T-helper 9 cell (primary cell): ENCODE results near the gene KIAA0930.

Experiments
- DNase-seq: peaks from one replicate; pipeline ENCODE4 v3.0.0-alpha.2; 2020

Gene KIAA0930

DNA sequence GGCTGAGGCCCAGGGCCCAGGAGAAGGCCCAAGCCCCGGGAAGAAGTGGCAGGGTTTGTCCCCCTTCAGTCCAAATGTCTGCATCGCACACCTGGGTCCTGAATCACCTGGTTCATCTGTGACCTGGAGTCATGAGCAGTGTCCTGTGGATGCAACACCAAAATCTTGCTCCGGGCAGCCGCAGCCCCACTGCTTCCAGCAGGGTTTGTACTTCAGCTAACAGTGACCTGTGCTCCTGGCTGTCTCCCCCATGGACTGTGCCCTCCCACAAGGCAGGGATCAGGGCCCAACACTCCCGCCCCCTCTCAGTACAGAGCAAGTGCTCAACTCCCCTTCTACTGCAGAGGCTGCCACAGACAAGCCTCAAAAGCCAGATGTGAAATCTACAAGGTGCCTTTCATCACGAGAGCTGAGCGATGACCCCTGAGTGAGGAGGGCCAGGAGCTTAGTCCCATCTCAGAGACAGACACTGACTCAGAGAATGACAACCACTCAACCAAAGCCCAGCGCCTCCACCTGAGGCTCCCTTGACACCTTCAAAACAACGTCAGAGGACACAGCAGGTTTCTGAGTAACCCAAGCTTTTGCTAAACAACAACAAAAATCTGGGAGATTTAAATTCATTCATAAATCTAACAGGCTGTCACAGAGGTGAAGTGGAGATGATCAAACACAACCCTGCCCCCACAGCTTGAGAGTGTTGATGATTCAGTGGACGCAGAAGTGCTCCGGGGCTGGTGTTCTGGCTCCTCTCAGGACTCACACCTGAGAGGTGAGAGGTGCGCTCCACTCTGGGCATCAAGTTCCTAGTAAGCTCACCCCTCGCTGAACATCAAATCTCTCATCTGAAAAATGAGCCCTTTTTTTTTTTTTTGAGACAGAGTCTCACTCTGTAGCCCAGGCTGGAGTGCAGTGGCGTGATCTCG lies 3.4 kb downstream of the KIAA0930 start:
- no peak for DNase-seq

DNA sequence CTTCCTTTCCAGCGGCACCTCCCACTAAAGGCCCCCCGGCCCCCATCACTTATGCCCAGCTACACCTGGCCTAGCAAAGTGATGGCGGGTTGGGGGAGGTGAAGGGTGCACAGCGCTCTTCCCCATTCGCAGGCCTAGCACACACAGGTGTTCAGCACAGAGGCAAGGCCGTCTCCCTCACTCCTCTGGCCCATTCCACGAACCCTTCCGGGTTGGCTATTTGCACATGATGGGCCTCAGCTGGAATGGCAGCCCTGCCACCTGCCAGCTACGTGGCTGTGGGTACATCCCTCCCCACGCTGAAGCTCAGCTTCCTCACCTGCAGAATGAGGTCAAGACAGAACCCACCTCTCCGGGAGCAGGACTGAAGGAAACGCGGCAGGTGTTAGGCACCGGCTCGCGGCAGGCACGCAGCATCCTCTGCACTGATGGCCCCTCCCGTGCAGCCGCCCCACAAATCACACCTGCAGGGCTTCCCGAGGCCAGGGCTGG lies 4.8 kb downstream of the KIAA0930 start:
- no peak for DNase-seq

DNA sequence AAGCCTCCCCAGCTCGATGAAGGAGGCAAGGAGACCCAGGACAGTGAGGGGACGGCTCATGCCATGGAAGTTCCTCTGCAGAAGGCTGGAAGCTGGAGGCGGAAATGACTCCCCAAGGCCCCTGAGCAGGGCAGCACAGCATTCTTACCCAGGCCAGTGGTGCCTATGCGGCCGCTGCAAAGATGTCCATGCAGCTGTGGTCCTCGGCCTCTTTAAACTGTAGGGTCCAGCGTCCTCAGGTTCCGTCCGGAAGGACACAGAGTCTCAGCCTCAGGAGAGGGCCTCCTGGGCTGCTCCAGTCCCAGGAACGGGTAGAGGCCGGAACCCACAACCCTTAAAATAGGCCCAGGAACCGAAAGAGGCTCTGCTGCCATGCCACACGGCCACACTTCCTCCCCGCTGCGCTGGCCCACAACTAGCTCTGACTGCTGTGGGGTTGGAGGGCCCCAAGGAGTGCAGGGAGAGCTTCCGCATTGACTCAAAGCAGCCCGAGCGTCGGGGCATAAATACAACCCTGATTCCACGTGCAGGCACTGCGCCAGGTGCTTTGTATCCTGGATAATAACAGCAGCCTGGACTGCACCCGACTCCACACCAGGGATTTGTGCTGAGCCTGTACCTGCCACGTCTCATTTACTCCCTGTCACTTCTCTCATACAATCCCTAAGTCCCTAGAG lies 5.5 kb downstream of the KIAA0930 start:
- DNase-seq = no peak

DNA sequence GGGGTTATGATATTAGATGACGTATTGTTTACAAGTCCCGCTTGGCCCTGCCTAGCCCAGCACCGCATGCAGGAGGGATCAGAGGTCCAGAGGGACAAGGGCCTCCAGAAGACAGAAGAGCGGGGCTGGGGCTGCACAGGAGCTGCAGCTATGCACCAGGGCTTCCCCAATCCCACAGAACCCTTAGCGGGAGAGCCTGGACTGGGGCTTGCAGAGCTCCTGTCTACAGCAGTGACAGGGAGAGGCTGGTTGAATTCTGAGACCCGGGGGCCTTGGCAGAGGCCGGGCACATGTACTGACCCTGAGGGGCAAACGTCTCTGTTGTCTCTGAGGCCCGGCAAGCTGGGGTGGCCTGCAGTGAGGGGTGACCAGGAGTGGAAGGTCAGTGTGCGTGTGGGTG lies 6.9 kb downstream of the KIAA0930 start:
- DNase-seq = no peak

DNA sequence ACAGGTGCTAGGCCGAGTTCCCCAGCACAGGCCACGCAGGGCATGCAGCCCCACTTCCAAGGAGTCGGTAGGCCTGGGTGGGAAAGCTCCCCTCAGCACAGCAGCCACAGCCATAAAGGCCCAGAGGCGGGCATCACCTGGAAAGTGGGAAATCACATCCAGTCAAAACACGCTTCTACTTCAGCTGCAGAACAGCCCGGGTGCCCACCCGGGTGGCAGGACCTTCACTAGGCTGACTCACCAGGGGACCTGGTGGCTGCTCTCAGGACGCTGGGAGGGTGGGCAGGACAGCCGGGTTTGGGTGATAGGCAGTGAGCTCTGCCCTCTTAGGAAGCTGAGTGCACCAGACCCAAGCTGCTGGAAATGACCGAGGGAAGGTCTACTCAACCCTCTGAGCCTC lies 7.3 kb downstream of the KIAA0930 start:
- no peak for DNase-seq

DNA sequence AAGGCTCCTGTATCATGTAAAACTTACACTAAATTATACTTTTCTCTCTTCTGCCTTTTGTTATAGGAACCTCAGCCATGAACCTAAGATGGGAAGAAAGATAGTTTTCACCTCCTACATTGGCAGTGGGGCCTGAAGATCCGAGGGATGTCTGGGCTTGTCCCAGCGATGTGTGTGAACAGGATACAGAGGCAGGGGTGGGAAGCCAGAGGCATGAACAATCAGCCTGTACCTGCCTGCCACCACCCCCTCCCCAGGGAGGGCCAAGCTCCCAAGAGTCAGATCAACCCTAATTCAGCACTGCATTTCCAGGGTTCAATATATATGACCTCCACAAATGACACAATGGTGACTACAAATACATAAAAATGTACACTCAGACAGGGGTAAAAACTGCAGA lies 9.4 kb downstream of the KIAA0930 start:
- no peak for DNase-seq

DNA sequence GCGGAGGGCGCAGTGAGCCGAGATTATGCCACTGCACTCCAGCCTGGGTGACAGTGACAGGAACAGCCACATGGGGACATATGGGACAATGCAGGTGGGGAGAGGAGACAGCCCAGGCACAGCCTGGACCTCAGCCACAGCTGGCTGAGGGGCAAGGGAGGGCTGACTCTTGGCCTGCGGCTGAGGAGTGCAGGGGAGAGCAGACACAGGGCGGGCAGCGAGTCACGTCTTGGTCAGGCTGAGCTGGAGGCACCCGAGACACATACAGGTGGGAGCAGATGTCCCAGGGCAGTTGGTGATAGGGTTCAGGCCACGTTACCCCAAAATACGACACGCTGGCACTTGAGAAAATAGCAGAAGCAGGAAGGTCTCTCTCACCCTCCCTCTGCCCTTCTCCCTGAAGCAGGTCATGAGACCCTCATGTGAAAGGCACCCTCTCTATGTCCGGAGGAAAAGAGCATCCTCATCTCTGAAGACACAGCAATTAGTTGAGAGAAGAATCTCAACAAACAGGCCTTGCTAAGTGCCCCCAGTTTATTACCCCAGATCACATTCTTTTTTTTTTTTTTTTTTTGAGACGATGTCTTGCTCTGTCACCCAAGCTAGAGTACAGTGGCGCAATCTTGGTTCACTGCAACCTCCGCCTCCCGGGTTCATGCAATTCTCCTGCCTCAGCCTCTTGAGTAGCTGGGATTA lies 10.5 kb downstream of the KIAA0930 start:
- DNase-seq = no peak

DNA sequence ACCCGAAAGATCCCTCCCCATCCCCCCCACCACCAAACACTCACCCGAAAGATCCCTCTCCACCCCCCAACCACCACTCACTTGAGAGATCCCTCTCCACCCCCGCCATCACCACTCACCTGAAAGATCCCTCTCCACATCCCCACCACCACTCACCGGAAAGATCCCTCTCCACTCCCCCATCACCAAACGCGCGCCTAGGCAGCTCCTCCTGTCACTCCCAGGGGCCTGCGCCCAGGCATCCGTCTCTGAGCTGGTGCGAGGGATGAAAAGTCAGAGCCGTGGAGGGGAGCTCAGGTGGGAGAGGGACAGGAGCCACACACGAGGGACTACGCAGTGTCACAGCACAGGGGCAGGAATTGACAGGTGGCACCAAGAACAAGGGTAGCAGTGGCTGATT lies 11.5 kb downstream of the KIAA0930 start:
- DNase-seq = no peak

DNA sequence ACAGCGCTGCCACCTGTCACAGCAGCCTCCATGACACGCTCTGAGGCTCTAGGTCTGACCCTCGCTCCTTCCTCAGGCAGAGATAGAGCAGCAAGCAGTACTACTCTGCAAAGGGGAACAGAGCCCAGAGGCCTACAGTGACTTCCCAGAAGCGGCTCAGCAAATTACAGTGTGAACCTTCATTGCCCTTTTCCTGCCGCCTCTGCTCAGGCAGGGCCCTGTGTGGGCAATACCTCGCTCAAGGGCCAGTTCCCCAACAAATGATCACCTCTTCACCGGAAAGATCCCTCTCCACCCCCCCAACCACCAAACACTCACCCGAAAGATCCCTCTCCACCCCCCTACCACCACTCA lies 12.3 kb downstream of the KIAA0930 start:
- no peak for DNase-seq

DNA sequence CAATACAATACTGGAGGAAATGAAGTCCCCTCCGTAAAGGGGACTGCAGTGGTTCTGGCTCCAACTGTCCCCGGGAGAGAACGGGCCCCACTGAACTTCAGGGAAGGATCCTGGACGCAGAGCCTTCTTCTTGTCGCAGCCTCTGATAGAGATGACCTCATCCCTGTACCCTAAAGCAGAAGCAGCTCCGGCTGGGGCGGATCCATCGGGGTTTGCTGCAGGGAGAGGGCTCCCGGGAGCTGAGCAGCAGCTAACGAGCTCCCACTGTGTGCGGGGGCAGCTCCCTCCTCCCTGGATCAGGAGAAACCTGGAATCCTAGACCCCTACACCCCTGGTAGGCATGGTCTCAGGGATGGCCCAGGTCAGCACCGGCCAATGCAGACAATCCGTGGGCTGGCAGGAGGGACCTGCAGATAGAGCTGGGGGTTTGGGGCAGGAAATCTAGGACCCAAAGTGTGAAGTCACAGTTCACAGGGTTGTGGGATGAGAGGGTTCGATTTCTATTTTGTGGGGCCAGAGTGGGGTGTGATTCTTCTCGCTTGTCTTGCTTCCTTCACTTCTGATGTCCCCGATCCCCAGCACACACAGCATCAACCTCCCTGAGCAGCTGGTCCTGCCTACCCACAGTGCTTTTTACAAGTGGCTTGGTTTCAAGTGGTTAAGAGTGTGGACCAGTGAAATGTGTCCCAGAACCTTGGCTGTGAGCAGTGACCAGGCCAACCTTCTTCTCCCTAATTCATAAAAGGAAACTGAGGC lies 12.9 kb downstream of the KIAA0930 start:
- DNase-seq = no peak

DNA sequence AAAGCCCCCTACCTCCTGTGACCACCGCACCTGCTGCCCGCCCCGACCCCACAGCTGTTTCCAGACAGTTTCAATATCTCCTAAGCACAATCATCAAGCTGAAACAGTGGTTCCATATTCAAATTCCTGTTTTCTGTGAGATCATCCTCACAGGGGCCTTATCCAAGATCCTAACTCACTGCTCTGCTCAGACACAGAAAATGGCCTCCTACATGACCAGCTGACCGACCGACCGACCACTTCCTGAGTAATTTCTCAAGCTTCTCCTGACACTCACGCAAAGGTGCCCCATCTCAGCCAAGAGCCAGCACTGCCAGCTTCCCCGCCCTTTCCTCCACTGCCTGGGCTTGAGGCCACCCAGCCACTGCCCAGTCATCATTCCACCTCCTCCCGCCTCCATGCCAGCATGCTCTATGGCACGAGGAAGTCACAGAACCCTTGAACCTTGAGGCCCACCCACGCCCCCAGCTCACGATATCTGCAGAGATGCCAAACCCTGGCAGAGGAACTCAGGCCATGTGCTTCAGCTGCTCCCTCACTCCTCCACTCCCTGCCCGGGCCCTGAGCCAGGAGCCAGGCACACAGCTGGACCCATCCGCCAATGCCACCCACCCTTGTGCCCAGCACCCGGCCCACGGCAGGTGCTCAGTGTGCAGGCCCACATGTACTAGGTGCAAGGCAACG lies 14.0 kb downstream of the KIAA0930 start:
- no peak for DNase-seq

DNA sequence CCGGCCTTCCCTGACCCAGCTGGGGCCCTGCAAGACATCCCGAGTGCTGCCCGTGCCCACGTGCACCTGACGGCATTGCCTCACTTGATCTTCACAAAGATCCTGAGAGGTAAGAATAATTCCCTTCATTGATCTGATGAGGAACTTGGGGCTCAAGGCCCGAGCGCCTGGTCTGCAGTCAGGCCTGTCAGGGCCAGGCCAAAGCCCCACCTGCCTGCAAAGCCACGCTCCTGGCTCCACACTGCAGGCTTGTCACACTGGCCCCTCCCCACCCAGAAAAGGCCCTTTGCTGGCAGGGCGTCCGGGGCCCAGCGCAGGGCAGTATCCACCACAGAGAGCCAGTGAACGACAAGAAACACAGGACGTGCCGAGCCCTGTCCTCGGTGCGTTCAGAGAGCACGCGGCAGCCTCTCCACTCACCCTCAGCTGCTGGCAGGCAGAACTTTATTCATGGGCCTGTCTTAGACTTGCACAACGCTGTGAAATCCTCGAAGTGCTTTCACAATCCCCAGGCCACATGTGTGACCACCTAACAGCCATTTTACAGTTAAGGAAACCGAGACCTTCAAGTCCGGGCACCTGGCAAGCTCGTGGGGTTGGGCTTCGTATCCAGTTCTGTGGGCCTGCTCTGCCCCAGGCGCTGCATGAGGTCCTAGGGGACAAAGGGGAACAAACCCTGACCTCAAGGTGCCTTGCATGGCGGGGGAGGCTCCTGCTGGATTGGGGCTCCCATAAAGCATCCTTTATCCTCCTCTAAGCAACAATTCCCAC lies 14.8 kb downstream of the KIAA0930 start:
- no peak for DNase-seq

DNA sequence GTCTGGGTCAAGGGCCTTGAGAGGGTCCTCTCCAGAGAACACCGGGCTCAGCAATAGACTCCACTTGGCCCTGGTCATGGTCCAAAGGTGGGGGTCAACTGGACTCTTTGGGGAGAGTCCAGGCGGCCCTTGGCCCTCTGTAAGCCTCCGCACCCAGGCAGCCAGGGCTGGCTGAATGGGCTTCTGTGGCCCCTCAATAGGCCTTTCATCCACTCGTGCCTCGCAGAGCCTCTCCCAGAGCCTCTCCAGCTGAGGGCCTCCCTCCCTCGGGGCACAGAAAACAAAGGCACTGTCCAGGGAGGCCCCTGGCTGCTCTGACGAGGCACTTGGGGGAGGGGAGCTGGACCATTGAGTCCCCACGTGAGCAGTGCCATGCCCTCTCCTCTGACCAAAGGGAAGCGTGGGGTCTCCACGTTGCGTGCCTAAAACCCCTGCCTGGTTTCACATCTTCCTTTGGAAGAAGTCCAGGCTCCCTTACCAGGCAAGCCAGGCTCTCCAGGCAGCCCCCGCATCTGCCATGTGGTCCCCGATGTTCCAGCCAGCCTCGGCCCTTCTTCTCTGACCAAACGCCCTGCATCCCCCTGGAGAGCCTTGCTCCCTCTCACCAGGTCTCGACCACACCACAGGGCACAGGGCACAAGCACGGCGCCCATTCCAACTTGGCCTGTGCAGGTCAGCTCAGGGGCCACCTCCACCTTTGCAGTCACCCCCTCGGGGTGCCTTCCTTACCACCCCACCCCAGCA lies 15.5 kb downstream of the KIAA0930 start:
- DNase-seq = no peak

DNA sequence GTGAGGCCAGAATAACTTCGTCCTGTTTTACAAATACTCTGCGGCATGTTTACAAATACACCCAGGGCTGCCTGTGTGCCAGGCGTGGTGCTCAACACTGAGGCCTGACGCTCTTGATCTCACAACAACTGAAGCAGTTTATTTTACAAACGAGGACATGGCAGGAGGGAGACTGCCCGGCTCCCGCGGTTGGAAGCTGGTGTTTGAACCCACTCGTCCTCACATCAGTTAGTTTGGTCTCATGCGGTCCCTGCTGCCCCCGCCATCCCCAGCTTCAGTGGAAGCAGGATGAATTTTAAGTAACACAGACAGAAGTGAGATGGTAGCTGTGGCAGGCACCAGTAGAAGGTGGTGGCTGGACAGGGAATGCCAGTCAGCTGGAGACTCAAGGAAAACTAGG lies 16.4 kb downstream of the KIAA0930 start:
- no peak for DNase-seq

DNA sequence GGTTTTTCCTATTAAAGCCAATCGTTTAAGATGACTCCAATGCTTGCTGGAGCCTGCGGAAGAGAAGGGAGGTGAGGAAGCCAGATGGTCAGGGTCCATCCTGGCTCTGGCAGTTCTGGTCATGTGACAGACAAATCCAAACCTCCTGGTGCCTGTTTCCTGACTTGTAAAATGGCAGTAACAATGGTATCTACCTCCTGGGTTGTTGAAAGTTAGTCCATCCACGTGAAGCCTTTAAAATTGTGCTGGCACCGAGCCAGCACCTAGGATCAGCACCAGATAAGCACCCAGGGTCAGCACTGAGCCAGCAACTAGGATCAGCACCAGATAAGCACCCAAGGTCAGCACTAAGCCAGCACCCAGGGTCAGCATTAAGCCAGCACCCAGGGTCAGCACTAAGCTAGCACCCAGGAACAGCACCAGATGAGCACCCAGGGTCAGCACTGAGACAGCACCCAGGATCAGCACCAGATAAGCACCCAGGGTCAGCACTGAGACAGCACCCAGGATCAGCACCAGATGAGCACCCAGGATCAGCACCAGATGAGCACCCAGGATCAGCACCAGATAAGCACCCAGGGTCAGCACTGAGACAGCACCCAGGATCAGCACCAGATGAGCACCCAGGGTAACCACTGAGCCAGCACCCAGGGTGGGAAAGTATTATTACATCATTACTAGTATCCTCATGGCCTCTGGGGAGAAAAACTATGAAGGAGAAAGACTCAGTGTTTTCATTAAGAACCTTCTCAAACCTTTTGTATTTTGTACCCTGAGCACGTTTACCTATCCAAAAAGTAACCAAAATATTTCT lies 17.2 kb downstream of the KIAA0930 start:
- no peak for DNase-seq

DNA sequence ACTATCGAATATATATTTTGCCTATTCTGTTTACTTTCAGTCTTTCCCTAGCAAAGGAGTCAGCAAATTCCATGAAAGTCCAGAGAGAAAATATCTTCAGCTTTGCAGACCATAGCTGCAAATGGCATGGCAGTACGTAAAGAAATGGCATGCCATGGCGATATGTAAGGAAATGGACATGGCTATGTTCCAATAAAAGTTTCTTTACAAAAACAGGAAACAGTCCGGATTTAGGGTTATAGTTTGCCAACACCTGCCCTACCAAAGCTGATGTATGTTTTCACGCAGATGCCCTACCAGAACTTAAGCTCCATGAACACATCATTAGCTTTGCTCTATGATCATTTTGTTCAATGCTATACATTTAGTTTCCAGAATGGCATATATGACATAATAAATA lies 19.5 kb downstream of the KIAA0930 start:
- no peak for DNase-seq

DNA sequence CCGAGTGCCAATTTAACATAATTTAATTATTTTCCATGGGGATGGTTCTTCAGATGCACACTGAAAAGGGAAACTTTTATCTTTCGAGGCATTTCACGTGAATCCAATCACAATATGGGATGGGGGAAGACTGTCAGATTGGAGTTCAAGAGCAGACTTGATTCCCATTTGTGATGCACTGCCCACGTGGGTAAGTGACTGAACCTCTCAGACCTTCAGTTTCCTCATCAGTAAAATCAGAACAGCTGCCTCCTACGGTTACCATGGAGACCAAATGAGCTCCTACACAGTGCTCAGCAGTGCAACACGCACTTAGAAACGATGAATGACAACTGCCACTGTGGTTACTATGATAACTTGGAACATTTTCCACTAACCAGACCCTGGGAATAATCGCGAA lies 21.7 kb downstream of the KIAA0930 start:
- DNase-seq = no peak

DNA sequence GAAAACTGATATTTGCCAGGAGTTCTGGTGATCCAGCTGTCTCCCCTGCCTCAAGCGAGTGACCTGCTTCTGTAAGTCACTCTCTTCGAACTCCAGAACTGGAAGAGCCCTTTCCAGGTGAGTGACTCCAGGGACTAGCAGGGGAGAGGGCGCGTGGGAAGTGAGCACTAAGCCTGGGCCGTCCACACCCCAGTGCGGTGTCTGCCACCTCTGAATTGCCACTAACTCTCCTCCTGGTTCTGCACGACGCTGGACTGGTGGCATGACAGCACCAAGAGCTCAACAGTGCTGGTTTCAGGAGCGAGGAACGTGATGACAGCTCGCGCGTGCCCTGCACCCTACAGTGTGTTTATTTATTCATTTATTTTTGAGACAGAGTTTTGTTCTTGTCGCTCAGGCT lies 22.9 kb downstream of the KIAA0930 start:
- no peak for DNase-seq

DNA sequence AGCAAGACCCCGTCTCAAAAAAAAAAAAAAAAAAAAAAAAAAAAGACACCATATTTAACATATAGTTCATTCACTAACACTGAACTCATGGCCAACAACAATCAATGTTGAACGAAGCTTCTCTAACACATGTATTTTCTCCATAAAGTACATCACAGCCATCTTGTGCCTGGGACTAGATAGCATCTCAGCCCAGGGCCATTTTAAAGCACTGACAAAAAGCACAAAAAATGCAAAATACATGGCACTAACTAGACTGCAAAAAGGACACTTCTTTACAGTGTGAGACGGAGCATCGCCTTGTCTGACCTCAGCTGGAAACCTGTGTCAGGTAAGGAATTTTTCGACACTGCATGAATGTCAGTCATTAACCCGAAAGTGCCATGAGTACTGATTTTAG lies 23.3 kb downstream of the KIAA0930 start:
- DNase-seq = no peak
